Activated CD4-positive, CD25-positive, alpha-beta regulatory T cell (primary cell): ENCODE measurements around the gene ECHDC3.
"Not testable (repeated sequence)": the region's sequence is repeated elsewhere in the genome, so short reads cannot be mapped to it uniquely, and the experiment has no call there.

Source experiments
- DNase-seq, 4 experiments: peaks; one replicate each; lab custom pipeline; 2025; lab: John Stamatoyannopoulos, UW

ECHDC3 gene

DNA sequence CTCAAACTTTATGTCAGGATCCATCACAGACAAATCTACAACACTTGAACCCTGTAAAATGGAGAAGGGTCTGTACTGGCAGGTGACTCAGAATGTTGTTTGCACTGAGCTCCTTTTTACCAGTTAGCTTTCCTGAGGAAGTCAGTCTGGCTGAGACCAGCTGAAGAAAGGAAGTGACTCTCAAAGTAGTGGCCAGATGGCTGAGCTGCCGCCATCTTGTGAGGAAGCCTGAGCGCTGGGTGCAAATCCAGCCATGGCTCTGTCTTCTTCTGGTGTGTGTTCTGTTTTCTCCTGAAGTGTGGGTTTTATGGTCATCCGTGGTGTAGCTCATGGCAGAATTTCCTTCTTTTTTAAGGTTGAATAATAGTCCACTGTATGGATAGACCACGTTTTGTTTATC is 25.5 kb upstream of the ECHDC3 start:
- DNase-seq = no peak

- DNase-seq = no peak
Measured at GRCh38 chr10:11719496-11720259, 22.5 kb upstream of the ECHDC3 start.

GRCh38 chr10:11720260-11720741 is 21.9 kb upstream of the ECHDC3 start:
- no peak for DNase-seq

GRCh38 chr10:11721806-11722205 is 20.4 kb upstream of the ECHDC3 start:
- no peak for DNase-seq

DNA sequence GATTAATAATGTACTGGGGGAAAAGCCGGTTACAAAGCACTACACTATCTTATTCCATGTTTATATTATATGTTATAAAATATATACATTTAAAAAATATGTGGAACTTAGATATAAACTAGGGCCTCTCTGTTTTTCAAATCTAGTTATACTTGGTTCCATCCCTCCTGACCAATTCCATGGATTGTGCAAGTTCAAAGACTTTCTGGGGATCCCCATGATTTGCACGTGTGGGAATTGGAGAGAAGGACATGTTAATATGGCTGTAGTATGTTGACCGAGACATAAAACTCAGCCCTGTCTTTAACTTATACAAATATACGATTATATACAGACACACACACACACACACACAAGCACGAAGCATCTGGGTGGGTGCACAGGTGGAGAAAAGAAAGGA is 18.8 kb upstream of the ECHDC3 start:
- no peak for DNase-seq

- no peak for DNase-seq
Measured at GRCh38 chr10:11724938-11725776, 17.0 kb upstream of the ECHDC3 start.

GRCh38 chr10:11725912-11726311 is 16.3 kb upstream of the ECHDC3 start:
- DNase-seq = no peak

GRCh38 chr10:11727563-11727962 is 14.6 kb upstream of the ECHDC3 start:
- no peak for DNase-seq

DNA sequence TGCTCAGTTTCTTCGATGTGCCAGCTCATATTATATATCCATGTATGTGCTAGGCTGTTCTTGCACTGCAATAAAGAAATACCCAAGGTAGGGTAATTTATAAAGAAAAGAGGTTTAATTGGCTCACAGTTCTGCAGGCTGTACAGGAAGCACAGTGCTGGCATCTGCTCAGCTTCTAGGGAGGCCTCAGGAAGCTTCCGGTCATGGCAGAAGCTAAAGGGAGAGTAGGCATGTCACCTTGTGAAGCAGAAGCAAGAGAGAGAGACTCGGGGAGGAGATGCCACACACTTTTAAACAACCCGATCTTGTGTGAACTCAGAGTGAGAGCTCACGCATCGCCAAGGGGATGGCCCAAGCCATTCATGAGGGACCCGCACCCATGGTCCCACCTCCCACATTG is 13.8 kb upstream of the ECHDC3 start:
- DNase-seq = no peak

DNA sequence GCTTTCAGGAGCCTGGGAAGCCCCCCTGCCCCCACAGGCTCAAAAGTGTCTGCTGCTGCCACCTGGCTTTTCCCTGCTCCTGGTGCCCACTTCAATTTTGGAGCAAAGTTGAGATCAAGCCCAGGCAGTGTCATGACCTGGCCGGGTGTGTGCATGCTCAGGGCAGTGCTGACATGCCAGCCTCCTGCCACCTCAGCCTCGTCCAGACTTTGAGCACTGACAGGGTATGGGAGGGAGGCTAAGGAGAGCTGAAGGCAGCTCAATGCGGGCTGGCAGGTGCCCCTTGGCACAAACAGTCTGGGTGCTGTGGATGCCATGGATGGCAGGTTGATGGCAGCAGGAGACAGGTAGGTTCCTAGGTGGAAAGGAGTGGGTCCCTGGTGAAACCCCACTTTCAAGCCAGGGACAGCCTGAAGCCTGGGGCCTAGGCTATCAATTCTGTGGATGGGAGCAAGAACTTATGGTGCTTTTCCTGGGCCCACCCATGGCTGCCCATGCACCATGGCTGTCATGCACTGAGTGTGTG is 12.3 kb upstream of the ECHDC3 start:
- no peak for DNase-seq

GRCh38 chr10:11730779-11731178 is 11.4 kb upstream of the ECHDC3 start:
- no peak for DNase-seq

- DNase-seq = not testable (repeated sequence)
Measured at GRCh38 chr10:11736767-11737166, 5.4 kb upstream of the ECHDC3 start.

DNA sequence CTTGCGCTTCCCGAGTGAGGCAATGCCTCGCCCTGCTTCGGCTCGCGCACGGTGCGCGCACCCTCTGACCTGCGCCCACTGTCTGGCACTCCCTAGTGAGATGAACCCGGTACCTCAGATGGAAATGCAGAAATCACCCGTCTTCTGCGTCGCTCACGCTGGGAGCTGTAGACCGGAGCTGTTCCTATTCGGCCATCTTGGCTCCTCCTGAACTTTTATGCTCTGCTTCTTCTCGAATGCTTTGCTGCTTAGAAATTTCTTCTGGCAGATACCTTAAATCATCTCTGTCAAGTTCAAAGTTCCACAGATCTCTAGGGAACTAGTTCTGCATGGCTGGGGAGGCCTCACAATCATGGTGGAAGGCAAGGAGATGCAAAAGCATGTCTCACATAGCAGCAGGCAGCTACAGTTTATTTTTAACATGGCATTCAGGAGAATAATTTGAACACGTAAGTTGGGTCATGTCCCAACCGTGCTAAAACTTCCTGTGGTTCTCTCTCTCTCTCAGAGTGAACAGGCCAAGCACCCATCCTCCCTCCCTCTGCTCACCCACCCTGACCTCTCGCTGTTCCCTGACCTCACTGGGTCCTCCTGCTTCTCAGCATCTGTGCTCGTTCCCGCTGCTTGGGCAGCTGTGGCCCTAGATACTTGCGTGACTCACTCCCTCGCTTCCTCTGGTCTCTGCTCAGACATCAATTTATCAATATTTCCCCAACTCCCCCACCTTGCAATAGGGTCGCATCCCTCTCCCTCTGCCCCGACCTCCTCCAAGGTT is 4.7 kb upstream of the ECHDC3 start:
- not testable (repeated sequence) for DNase-seq

DNA sequence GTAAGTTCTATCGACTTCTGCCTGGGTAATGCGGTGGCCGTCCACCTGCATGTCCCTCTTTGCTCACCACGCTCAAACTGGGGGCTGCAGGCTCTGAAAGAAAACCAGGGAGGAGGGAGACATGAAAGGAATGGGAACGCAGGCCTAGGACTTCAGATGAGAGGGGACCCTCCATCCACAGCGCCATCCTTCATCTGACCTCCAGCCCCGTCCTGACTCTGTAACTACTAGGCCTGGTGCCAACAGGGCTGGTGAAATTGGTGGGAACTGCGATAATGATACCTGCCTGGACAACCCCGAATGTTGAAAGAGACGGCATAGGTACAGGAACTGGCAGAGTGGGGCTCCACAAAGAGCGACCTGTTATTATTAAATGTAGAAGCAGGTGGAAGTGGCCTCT is 1.3 kb upstream of the ECHDC3 start:
- DNase-seq = no peak

GRCh38 chr10:11741608-11742007 is 574 bp upstream of the ECHDC3 start:
- DNase-seq = no peak

- no peak for DNase-seq
Measured at GRCh38 chr10:11742779-11743298, 657 bp downstream of the ECHDC3 start.

GRCh38 chr10:11743461-11744338 is 1.5 kb downstream of the ECHDC3 start:
- no peak for DNase-seq

DNA sequence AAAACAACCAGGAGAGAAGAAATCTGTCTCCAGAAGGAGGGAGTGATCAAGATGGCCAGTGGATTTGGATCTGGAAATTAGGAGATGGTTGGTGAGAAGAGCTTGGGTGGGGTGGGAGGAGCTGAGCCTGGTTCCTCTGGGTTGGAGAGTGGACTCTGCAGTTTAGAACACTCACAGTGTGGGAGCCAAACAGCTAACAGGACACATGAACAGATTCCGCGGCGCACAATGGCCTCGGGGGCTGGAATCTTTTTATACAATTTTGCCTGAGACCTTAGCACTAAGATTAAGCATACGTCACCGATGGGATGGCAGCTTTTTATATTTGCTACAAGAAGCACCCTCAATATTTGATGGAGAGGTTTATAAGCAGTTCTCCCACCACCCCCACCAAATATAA is 2.9 kb downstream of the ECHDC3 start:
- no peak for DNase-seq

GRCh38 chr10:11746883-11747539 is 4.8 kb downstream of the ECHDC3 start:
- no peak for DNase-seq

GRCh38 chr10:11748866-11749265 is 6.7 kb downstream of the ECHDC3 start:
- no peak for DNase-seq
